Endometrium (tissue), 2 donors: ENCODE data around the gene GULP1.
"Not testable (repeated sequence)": the region's sequence is repeated elsewhere in the genome, so short reads cannot be mapped to it uniquely, and the experiment has no call there.

Experiments used
- FAIRE-seq: peaks from 2 replicates; lab custom pipeline; 2012; peaks lifted over from hg19 to GRCh38; lab: Jason Lieb, UNC
- donor health status: control.
- donor health status: control.

The GULP1 gene

GRCh38 chr2:188551671-188552070 is 260.0 kb downstream of the GULP1 start:
- FAIRE-seq: no peak

- no peak for FAIRE-seq
These were observed 265.4 kb downstream of the GULP1 start for GRCh38 chr2:188557081-188557480.

GRCh38 chr2:188559455-188559854 is 267.8 kb downstream of the GULP1 start:
- not testable (repeated sequence) for FAIRE-seq

GRCh38 chr2:188561473-188561979 is 269.9 kb downstream of the GULP1 start:
- FAIRE-seq: no peak

GRCh38 chr2:188569431-188570165 is 277.9 kb downstream of the GULP1 start:
- FAIRE-seq: no peak

GRCh38 chr2:188570370-188570769 is 278.7 kb downstream of the GULP1 start:
- FAIRE-seq: no peak

- FAIRE-seq: no peak
These were observed 280.0 kb downstream of the GULP1 start for GRCh38 chr2:188571543-188572303.

GRCh38 chr2:188572592-188572991 is 280.9 kb downstream of the GULP1 start:
- FAIRE-seq: no peak

GRCh38 chr2:188573453-188573852 is 281.8 kb downstream of the GULP1 start:
- peak; percentile 96 for FAIRE-seq

GRCh38 chr2:188576006-188576405 is 284.3 kb downstream of the GULP1 start:
- no peak for FAIRE-seq

- peak; percentile 85 for FAIRE-seq
These were observed 285.0 kb downstream of the GULP1 start for GRCh38 chr2:188576651-188577050.

GRCh38 chr2:188577231-188577630 is 285.6 kb downstream of the GULP1 start:
- peak; percentile 31 for FAIRE-seq

GRCh38 chr2:188580738-188581137 is 289.1 kb downstream of the GULP1 start:
- FAIRE-seq: no peak

- no peak for FAIRE-seq
These were observed 290.5 kb downstream of the GULP1 start for GRCh38 chr2:188582211-188582610.

GRCh38 chr2:188588235-188588634 is 296.6 kb downstream of the GULP1 start:
- FAIRE-seq: no peak

GRCh38 chr2:188596054-188596453 is 304.4 kb downstream of the GULP1 start:
- FAIRE-seq: no peak

- no peak for FAIRE-seq
These were observed 306.9 kb downstream of the GULP1 start for GRCh38 chr2:188598551-188598950.

GRCh38 chr2:188599140-188599539 is 307.5 kb downstream of the GULP1 start:
- no peak for FAIRE-seq

GRCh38 chr2:188600536-188601210 is 309.0 kb downstream of the GULP1 start:
- peak; percentile 72 for FAIRE-seq

GRCh38 chr2:188601391-188601790 is 309.7 kb downstream of the GULP1 start:
- no peak for FAIRE-seq

- no peak for FAIRE-seq
These were observed 310.3 kb downstream of the GULP1 start for GRCh38 chr2:188601927-188602326.

- no peak for FAIRE-seq
These were observed 312.9 kb downstream of the GULP1 start for GRCh38 chr2:188604579-188604978.
